ENCODE measurements around the gene IKZF2.

The IKZF2 gene

GRCh38 chr2:212979799-212980198 is 171.6 kb downstream of the IKZF2 start:
- H3K27ac ChIP-seq (ENCODE audit: low read length) = no peak overlapping the region
- no peaks in the 10 kb centered on the region; the same call in 1 of the 2 replicates for H3K4me1 ChIP-seq (ENCODE audit: insufficient read depth, low read length)
- no peaks in the 10 kb centered on the region for H3K9me3 ChIP-seq (ENCODE audit: insufficient read depth, low read depth, low read length)
- H3K9ac ChIP-seq (ENCODE audit: low read depth, low read length) = no peak overlapping the region
- no peaks in the 10 kb centered on the region for H3K27me3 ChIP-seq (ENCODE audit: insufficient read depth, low read length)
- H3K36me3 ChIP-seq (ENCODE audit: insufficient read depth, low read depth, low read length) = no peaks in the 10 kb centered on the region
- H3K4me3 ChIP-seq (ENCODE audit: low read length) = no peak overlapping the region

- Histone ChIP-seq H3K9me3 (ENCODE audit: insufficient read depth, low read depth, low read length) (no peaks in the 10 kb centered on the region), H3K36me3 (ENCODE audit: insufficient read depth, low read depth, low read length) (no peaks in the 10 kb centered on the region), H3K27ac (ENCODE audit: low read length) (no peak overlapping the region), H3K9ac (ENCODE audit: low read depth, low read length) (no peak overlapping the region), H3K4me1 (ENCODE audit: insufficient read depth, low read length) (no peaks in the 10 kb centered on the region; the same call in 1 of the 2 replicates), H3K27me3 (ENCODE audit: insufficient read depth, low read length) (no peaks in the 10 kb centered on the region), H3K4me3 (ENCODE audit: low read length) (no peak overlapping the region)
Observed at GRCh38 chr2:212979046-212979612, 172.3 kb downstream of the IKZF2 start.

GRCh38 chr2:212977152-212977551 is 174.3 kb downstream of the IKZF2 start:
- Histone ChIP-seq H3K36me3 (ENCODE audit: insufficient read depth, low read depth, low read length) (no peaks in the 10 kb centered on the region), H3K27me3 (ENCODE audit: insufficient read depth, low read length) (no peaks in the 10 kb centered on the region), H3K4me3 (ENCODE audit: low read length) (no peak overlapping the region), H3K9me3 (ENCODE audit: insufficient read depth, low read depth, low read length) (no peaks in the 10 kb centered on the region), H3K27ac (ENCODE audit: low read length) (no peak overlapping the region), H3K4me1 (ENCODE audit: insufficient read depth, low read length) (no peaks in the 10 kb centered on the region; the same call in 1 of the 2 replicates), H3K9ac (ENCODE audit: low read depth, low read length) (no peak overlapping the region)

DNA sequence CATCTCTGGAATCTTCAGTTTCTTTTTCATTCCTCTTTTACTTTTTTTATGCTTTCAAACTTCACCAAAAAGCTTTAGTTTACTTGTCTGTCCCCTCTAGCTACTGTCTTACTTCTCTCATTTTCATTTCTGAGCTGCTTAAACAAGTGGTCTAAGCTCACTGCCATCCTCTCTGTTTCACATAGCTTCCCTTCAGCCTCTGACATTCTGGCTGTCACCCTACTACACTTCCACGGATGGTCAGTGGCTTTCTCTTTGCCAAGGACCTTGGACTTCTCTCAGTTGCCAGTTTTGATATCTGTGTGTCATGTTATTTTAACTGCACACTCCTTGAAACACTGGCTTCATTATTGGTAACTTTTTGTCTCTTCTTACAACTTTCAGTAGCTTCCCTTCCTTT is 176.1 kb downstream of the IKZF2 start:
- no peaks in the 10 kb centered on the region for H3K36me3 ChIP-seq (ENCODE audit: insufficient read depth, low read depth, low read length)
- no peaks in the 10 kb centered on the region for H3K27me3 ChIP-seq (ENCODE audit: insufficient read depth, low read length)
- no peaks in the 10 kb centered on the region for H3K9me3 ChIP-seq (ENCODE audit: insufficient read depth, low read depth, low read length)
- no peak overlapping the region for H3K9ac ChIP-seq (ENCODE audit: low read depth, low read length)
- H3K4me3 ChIP-seq (ENCODE audit: low read length) = no peak overlapping the region
- H3K4me1 ChIP-seq (ENCODE audit: insufficient read depth, low read length) = no peaks in the 10 kb centered on the region; the same call in 1 of the 2 replicates
- H3K27ac ChIP-seq (ENCODE audit: low read length) = no peak overlapping the region

- H3K27ac ChIP-seq (ENCODE audit: low read length) = no peak overlapping the region
- H3K36me3 ChIP-seq (ENCODE audit: insufficient read depth, low read depth, low read length) = no peaks in the 10 kb centered on the region
- H3K4me1 ChIP-seq (ENCODE audit: insufficient read depth, low read length) = no peaks in the 10 kb centered on the region; the same call in 1 of the 2 replicates
- no peak overlapping the region for H3K4me3 ChIP-seq (ENCODE audit: low read length)
- H3K9me3 ChIP-seq (ENCODE audit: insufficient read depth, low read depth, low read length) = no peaks in the 10 kb centered on the region
- no peaks in the 10 kb centered on the region for H3K27me3 ChIP-seq (ENCODE audit: insufficient read depth, low read length)
- no peak overlapping the region for H3K9ac ChIP-seq (ENCODE audit: low read depth, low read length)
Observed at GRCh38 chr2:212974692-212975091, 176.7 kb downstream of the IKZF2 start.

GRCh38 chr2:212973347-212973746 is 178.1 kb downstream of the IKZF2 start:
- Histone ChIP-seq H3K36me3 (ENCODE audit: insufficient read depth, low read depth, low read length) (no peaks in the 10 kb centered on the region), H3K4me3 (ENCODE audit: low read length) (no peak overlapping the region), H3K9me3 (ENCODE audit: insufficient read depth, low read depth, low read length) (no peaks in the 10 kb centered on the region), H3K27me3 (ENCODE audit: insufficient read depth, low read length) (no peaks in the 10 kb centered on the region), H3K27ac (ENCODE audit: low read length) (no peak overlapping the region), H3K9ac (ENCODE audit: low read depth, low read length) (no peak overlapping the region), H3K4me1 (ENCODE audit: insufficient read depth, low read length) (no peaks in the 10 kb centered on the region; the same call in 1 of the 2 replicates)

DNA sequence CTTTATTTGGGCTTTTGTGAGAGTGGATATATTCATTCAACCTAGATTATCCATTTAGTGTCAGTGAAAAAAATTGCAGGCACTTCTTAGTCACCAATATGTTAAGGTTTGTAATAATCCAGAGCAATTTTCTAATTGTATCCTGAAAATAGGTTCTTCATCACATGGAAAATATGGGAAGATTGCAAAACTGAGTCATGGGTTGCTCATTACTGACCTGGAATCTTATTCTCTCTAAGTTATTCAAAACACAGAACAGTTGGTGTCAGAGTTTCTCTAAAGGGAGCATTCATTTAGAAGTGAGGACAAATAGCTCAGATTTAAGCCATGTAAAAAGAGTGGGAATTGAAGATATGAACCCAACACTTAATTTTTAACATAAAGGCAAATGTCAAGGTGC is 181.3 kb downstream of the IKZF2 start:
- Histone ChIP-seq H3K36me3 (ENCODE audit: insufficient read depth, low read depth, low read length) (no peaks in the 10 kb centered on the region), H3K9ac (ENCODE audit: low read depth, low read length) (no peak overlapping the region), H3K4me3 (ENCODE audit: low read length) (no peak overlapping the region)

DNA sequence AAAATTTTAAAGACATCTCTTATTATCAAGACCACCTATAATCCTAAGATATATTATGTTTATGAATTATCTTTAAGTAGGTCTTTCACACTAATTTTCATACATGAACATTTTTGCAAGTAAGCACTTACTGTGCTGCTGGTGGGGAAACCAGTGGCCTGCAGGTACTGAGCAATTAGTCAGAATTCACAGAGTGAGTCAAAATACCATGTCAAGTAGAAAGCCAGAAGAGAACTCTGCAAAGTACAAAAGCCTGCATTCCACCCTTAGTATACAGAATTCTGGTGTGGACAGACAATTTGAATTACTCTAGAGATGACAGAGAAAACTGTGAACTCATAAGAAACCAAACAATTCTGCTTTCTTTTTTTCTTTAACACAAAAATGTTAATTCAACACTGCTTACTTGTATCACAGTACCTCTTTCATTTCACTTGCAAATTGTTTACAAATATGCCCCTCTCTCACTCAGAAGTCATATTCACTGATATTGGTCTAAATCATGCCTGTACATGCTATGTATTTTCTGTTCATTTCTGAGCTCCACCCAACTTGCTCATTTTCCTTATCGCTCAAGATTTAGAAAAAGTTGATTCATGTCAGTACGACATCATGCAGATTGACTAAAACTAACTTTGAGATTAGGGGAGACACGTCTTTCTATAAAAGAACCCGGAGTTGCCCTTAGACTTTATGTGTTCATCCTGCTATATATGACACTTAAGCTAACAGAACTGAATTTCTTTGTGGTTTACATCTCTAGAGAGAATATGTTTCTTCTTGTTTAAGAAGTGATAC is 182.9 kb downstream of the IKZF2 start:
- no peaks in the 10 kb centered on the region for H3K9me3 ChIP-seq (ENCODE audit: insufficient read depth, low read depth, low read length)
- H3K27me3 ChIP-seq (ENCODE audit: insufficient read depth, low read length) = no peaks in the 10 kb centered on the region
- peaks cover 2% of the 10 kb centered on the region; the same call in 1 of the 2 replicates for H3K4me1 ChIP-seq (ENCODE audit: insufficient read depth, low read length)
- H3K36me3 ChIP-seq (ENCODE audit: insufficient read depth, low read depth, low read length) = no peaks in the 10 kb centered on the region
- H3K27ac ChIP-seq (ENCODE audit: low read length) = no peak overlapping the region
- no peak overlapping the region for H3K4me3 ChIP-seq (ENCODE audit: low read length)
- H3K9ac ChIP-seq (ENCODE audit: low read depth, low read length) = no peak overlapping the region

More for the DNA sequence above, 181.3 kb downstream of the IKZF2 start:
- no peaks in the 10 kb centered on the region for H3K9me3 ChIP-seq (ENCODE audit: insufficient read depth, low read depth, low read length)
- H3K27me3 ChIP-seq (ENCODE audit: insufficient read depth, low read length) = no peaks in the 10 kb centered on the region
- no peak overlapping the region for H3K27ac ChIP-seq (ENCODE audit: low read length)
- peaks cover 2% of the 10 kb centered on the region; the same call in 1 of the 2 replicates for H3K4me1 ChIP-seq (ENCODE audit: insufficient read depth, low read length)

GRCh38 chr2:212966884-212967283 is 184.5 kb downstream of the IKZF2 start:
- H3K9me3 ChIP-seq (ENCODE audit: insufficient read depth, low read depth, low read length) = no peaks in the 10 kb centered on the region
- no peaks in the 10 kb centered on the region for H3K36me3 ChIP-seq (ENCODE audit: insufficient read depth, low read depth, low read length)
- no peaks in the 10 kb centered on the region for H3K27me3 ChIP-seq (ENCODE audit: insufficient read depth, low read length)
- peaks cover 2% of the 10 kb centered on the region; the same call in 1 of the 2 replicates for H3K4me1 ChIP-seq (ENCODE audit: insufficient read depth, low read length)
- H3K4me3 ChIP-seq (ENCODE audit: low read length) = no peak overlapping the region
- no peak overlapping the region for H3K27ac ChIP-seq (ENCODE audit: low read length)
- H3K9ac ChIP-seq (ENCODE audit: low read depth, low read length) = no peak overlapping the region

DNA sequence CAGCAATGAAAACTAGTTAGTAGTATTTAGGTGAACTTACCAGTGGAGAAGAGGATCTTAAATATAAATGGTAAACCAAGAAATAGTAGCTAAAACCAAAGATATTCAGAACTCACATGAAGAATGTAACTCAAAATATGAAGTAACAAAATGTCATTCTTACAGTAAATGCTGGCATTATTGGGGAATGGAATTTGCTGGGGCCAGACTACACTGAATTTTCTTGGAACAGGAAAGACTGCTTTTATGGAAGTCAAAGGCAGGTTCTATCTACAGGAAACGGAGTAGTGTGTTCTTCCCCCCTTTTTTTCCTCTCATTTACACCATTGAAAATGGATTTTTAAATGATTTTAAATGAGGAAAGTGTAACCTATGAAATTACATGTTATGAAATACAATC is 188.7 kb downstream of the IKZF2 start:
- H3K27ac ChIP-seq (ENCODE audit: low read length) = no peak overlapping the region
- H3K27me3 ChIP-seq (ENCODE audit: insufficient read depth, low read length) = no peaks in the 10 kb centered on the region
- no peak overlapping the region for H3K9ac ChIP-seq (ENCODE audit: low read depth, low read length)
- no peaks in the 10 kb centered on the region for H3K36me3 ChIP-seq (ENCODE audit: insufficient read depth, low read depth, low read length)
- H3K4me3 ChIP-seq (ENCODE audit: low read length) = no peak overlapping the region
- no peaks in the 10 kb centered on the region for H3K4me1 ChIP-seq (ENCODE audit: insufficient read depth, low read length)
- no peaks in the 10 kb centered on the region for H3K9me3 ChIP-seq (ENCODE audit: insufficient read depth, low read depth, low read length)

DNA sequence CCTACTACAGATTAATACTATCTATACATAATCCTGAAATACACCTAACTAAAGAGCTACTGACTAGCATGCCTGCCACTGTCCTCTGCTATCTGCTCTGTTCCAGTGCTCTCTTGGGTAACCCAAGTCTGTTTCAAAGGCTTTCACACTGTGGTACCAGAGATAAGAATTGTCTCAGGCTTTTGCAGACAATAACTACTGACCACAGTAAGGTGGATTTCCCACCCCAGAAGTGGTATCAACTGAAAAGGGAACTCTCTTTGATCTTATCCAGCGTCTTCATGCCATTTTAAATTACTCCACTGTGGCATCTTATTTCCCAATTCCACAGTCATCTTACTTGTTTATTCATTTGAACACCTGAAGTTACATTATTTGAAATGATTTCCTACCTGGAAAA is 190.2 kb downstream of the IKZF2 start:
- no peak overlapping the region for H3K27ac ChIP-seq (ENCODE audit: low read length)
- no peaks in the 10 kb centered on the region for H3K9me3 ChIP-seq (ENCODE audit: insufficient read depth, low read depth, low read length)
- H3K9ac ChIP-seq (ENCODE audit: low read depth, low read length) = no peak overlapping the region
- H3K4me3 ChIP-seq (ENCODE audit: low read length) = no peak overlapping the region
- H3K36me3 ChIP-seq (ENCODE audit: insufficient read depth, low read depth, low read length) = no peaks in the 10 kb centered on the region
- no peaks in the 10 kb centered on the region for H3K27me3 ChIP-seq (ENCODE audit: insufficient read depth, low read length)
- H3K4me1 ChIP-seq (ENCODE audit: insufficient read depth, low read length) = no peaks in the 10 kb centered on the region

DNA sequence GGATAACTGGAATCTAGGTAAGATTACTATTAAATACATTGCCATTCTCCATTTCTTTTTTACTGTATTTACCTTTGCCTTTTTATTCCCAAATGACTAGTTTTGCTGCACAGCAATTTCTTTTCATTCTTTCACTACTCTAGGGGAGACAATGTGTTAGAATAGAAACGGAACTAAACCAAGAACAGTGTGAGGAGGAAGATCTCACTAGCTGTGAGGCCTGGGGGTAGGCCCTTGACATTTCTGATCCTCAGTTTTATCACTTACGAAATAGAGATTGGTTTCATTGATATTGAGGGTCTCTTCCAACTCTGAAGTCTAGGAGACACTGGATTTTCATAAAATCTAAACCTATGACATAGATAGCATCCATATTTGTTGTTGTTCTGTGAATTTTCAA is 191.1 kb downstream of the IKZF2 start:
- Histone ChIP-seq H3K9me3 (ENCODE audit: insufficient read depth, low read depth, low read length) (no peaks in the 10 kb centered on the region), H3K4me1 (ENCODE audit: insufficient read depth, low read length) (no peaks in the 10 kb centered on the region), H3K36me3 (ENCODE audit: insufficient read depth, low read depth, low read length) (no peaks in the 10 kb centered on the region), H3K9ac (ENCODE audit: low read depth, low read length) (no peak overlapping the region), H3K27ac (ENCODE audit: low read length) (no peak overlapping the region), H3K27me3 (ENCODE audit: insufficient read depth, low read length) (no peaks in the 10 kb centered on the region), H3K4me3 (ENCODE audit: low read length) (no peak overlapping the region)

Data from iPS-20b (cell line).